Osteoblast (primary cell): Measurements from ENCODE around the gene TERT. TPM values are rescaled to one million over a fixed set of nuclear protein-coding genes. Genes with fewer than 3 reads are reported as not detected.
"Not testable (repeated sequence)": the region's sequence is repeated elsewhere in the genome, so short reads cannot be mapped to it uniquely, and the experiment has no call there.

Source experiments
- DNase-seq: peaks from one replicate; pipeline ENCODE4 v3.0.0; 2011; ENCODE audit warnings: low spot score, mixed read lengths; ENCODE audit not compliant: insufficient read length; ENCODE audit errors: missing footprints
- H2AFZ ChIP-seq: 2 replicates; pipeline ENCODE4 v1.6.0; 2011; ENCODE audit warnings: mild to moderate bottlenecking, low read length
- H3K27ac ChIP-seq: 2 replicates; pipeline ENCODE4 v1.5.1; 2011; ENCODE audit warnings: mild to moderate bottlenecking, low read depth, low read length, moderate library complexity
- H3K27me3 ChIP-seq: 2 replicates; pipeline ENCODE4 v1.6.0; 2012; ENCODE audit warnings: mild to moderate bottlenecking, control low read depth, inconsistent platforms, low read length, moderate library complexity; ENCODE audit not compliant: insufficient read depth
- H3K36me3 ChIP-seq: 2 replicates; pipeline ENCODE4 v1.5.1; 2011; ENCODE audit warnings: mild to moderate bottlenecking, low read length, control low read depth, moderate library complexity; ENCODE audit not compliant: insufficient read depth
- H3K4me1 ChIP-seq: 2 replicates; pipeline ENCODE4 v1.5.1; 2011; ENCODE audit warnings: mild to moderate bottlenecking, low read length, control low read depth, moderate library complexity; ENCODE audit not compliant: insufficient read depth
- H3K4me2 ChIP-seq: 2 replicates; pipeline ENCODE4 v1.6.0; 2011; ENCODE audit warnings: mild to moderate bottlenecking, low read length; ENCODE audit not compliant: insufficient read depth
- H3K4me3 ChIP-seq: fragments of 200-600 bp; sonication (generic); 3 replicates; pipeline ENCODE4 v1.5.1; 2012; ENCODE audit warnings: mild to moderate bottlenecking, low read length, inconsistent platforms; ENCODE audit not compliant: insufficient read depth
- H3K79me2 ChIP-seq: 2 replicates; pipeline ENCODE4 v1.6.0; 2012; ENCODE audit warnings: mild to moderate bottlenecking, low read length, control low read depth, inconsistent platforms; ENCODE audit not compliant: insufficient read depth
- H3K9me3 ChIP-seq: 2 replicates; pipeline ENCODE4 v1.5.1; 2011; ENCODE audit warnings: low read depth, low read length, control low read depth
- H4K20me1 ChIP-seq: 2 replicates; pipeline ENCODE4 v1.6.0; 2012; ENCODE audit warnings: mild to moderate bottlenecking, low read length, control low read depth; ENCODE audit not compliant: insufficient read depth
- CTCF ChIP-seq: IDR thresholded peaks from 2 replicates; pipeline ENCODE4 v1.5.1; 2011; ENCODE audit warnings: mild to moderate bottlenecking, low read depth, low read length, moderate library complexity; ENCODE audit errors: extremely low read depth
- total RNA-seq: library from RNA; depleted of rRNA; stranded (reverse); fragments of >200 nt; gene quantifications from 2 replicates; pipeline ENCODE4 v1.2.3, GENCODE V29; 2012

The TERT gene
- total RNA-seq, 1 donor, result not detected

DNA sequence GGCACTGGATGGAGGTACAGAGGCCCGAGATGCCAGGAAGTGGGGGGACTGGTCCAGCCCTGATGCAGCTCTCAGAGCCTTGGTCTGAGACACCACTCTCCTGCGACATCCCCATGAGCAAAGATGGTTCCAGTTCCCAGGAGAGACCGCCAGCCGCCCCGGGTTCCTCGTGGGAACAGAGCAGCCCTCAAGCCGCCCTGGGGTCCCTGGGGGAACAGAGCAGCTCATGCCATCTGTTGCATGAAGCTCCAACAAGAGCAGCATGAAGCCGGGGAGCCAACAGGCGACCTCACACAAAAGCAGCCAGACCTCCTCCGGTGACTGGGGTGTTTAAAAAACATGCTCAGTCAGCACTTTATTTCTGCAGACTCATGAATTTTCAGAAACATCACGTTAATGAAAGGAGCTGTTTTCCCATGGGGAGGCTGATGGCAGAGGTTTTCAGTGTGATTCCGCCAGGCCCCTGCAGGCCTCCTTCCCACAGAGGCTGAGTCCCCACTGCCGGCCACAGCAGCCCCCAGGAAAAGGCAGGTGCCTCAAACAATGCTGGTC is 63.4 kb downstream of the TERT start:
- Histone ChIP-seq H3K4me1 (no peaks in the 10 kb centered on the region), H3K27me3 (peaks cover 10% of the 10 kb centered on the region), H3K27ac (no peak overlapping the region), H2AFZ (no peak overlapping the region), H3K9me3 (no peaks in the 10 kb centered on the region), H4K20me1 (no peaks in the 10 kb centered on the region), H3K4me3 (no peak overlapping the region), H3K4me2 (no peak overlapping the region), H3K36me3 (no peaks in the 10 kb centered on the region), H3K79me2 (no peaks in the 10 kb centered on the region)
- TF ChIP-seq CTCF, result no peak
- DNase-seq, result no peak

GRCh38 chr5:1230551-1230950 is 64.3 kb downstream of the TERT start:
- Histone ChIP-seq H3K9me3 (no peaks in the 10 kb centered on the region), H3K4me1 (no peaks in the 10 kb centered on the region), H3K27ac (no peak overlapping the region), H3K79me2 (no peaks in the 10 kb centered on the region), H2AFZ (no peak overlapping the region), H4K20me1 (no peaks in the 10 kb centered on the region), H3K4me3 (no peak overlapping the region), H3K4me2 (no peak overlapping the region), H3K27me3 (peaks cover 10% of the 10 kb centered on the region), H3K36me3 (no peaks in the 10 kb centered on the region)
- no peak for TF ChIP-seq CTCF
- DNase-seq, result no peak

DNA sequence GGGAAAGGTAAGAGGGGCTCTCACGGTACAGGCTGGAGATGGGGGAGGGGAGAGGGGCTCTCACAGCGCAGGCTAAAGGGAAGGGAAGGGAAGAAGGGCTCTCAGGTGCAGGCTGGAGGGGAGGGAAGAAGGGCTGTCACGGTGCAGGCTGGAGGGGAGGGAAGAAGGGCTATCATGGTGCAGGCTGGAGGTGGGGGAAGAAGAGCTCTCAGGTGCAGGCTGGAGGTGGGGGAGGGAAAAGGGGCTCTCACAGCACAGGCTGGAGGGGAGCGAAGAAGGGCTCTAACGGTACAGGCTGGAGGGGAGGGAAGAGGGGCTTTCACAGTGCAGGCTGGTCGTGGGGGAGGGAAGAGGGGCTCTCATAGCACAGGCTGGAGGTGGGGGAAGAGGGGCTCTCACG is 65.0 kb downstream of the TERT start:
- Histone ChIP-seq H2AFZ (no peak overlapping the region), H3K27ac (no peak overlapping the region), H3K9me3 (no peaks in the 10 kb centered on the region), H3K4me1 (no peaks in the 10 kb centered on the region), H3K4me2 (no peak overlapping the region), H3K27me3 (peaks cover 10% of the 10 kb centered on the region), H3K4me3 (no peak overlapping the region), H4K20me1 (no peaks in the 10 kb centered on the region), H3K79me2 (no peaks in the 10 kb centered on the region), H3K36me3 (no peaks in the 10 kb centered on the region)
- no peak for DNase-seq
- no peak for TF ChIP-seq CTCF

DNA sequence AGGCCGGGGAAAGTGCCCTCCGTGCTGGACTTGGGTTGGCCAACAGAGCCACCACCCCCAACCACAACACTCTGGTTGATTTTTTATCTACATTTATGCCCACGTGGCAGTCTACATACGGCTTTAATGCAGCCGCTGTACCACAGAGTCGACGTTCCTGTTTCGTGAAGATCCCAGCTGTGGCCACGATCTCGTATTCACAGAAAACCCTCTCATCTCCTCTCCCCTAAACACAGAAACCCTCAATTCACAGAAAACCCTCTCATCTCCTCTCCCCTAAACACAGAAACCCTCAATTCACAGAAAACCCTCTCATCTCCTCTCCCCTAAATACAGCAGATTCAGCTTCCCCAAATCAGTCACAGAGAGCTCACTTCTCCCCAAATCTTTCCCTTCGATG is 65.8 kb downstream of the TERT start:
- H2AFZ ChIP-seq, DNase-seq, H3K4me1 ChIP-seq, H3K4me2 ChIP-seq, H3K4me3 ChIP-seq, H3K36me3 ChIP-seq, H4K20me1 ChIP-seq, H3K9me3 ChIP-seq, H3K79me2 ChIP-seq, H3K27ac ChIP-seq: not testable (repeated sequence)
- peaks cover 10% of the 10 kb centered on the region for H3K27me3 ChIP-seq

GRCh38 chr5:1228120-1228519 is 66.7 kb downstream of the TERT start:
- no peaks in the 10 kb centered on the region for H3K9me3 ChIP-seq

More at GRCh38 chr5:1228120-1228519, 66.7 kb downstream of the TERT start:
- Histone ChIP-seq H3K4me3 (no peak overlapping the region), H3K27ac (no peak overlapping the region), H3K79me2 (no peaks in the 10 kb centered on the region), H2AFZ (no peak overlapping the region), H4K20me1 (no peaks in the 10 kb centered on the region), H3K4me1 (no peaks in the 10 kb centered on the region), H3K4me2 (no peak overlapping the region), H3K36me3 (no peaks in the 10 kb centered on the region), H3K27me3 (peaks cover 10% of the 10 kb centered on the region)
- no peak for TF ChIP-seq CTCF
- DNase-seq, result no peak
